ENCODE data around the gene MOB3A. TPM values are rescaled to one million over a fixed set of nuclear protein-coding genes. Genes with fewer than 3 reads are reported as not detected.

The MOB3A gene
- total and polyA plus RNA-seq, 8 donors = 9.9 to 181 (median 25.9) TPM

DNA sequence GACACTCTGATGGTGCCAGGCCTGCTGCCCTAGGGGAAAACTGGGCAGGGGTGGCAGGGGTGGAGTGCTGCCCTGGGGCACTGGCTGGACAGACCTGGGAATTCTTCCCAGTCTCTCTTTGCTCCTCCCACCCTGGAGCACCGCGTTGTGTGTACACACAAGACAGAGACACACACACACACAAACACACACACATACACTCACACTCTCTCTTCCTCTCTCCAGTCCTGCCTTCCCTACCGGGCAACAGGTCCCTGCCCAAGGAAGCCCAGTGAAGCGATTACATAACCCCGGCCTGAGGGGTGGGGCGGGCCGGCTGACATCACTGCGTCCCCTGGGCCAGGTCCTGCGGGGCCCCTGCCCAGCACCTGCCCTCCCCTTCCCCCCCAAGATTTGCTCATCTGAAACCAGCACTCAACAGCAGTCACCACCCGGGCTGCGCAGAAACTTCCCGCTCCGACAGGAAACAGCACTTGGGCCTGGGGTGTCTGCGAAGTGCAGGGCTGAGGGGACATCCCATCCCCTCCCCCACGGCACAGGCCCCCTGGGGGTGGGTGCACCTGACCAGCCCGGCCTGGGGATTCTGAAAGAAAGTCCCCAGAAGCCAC, 46.3 kb downstream of the MOB3A start:
- no peaks in the 10 kb centered on the region for H3K27me3 ChIP-seq
- DNase-seq = peak; percentile 91 to 93
- 0 to 1% (median 0%) methylated on average over 5 to 16 of the region's 16 CpGs for WGBS, 5 donors
- peak overlapping the region; percentile 94 to 100 (median 100) for H3K27ac ChIP-seq
- peaks cover 18 to 40% (median 34%) of the 10 kb centered on the region in 4 donors for H3K36me3 ChIP-seq
- TF ChIP-seq POLR2A (IDR thresholded peaks at IDR 0.05) (peak in 1 of 4 donors; percentile 18), POLR2AphosphoS5 (IDR thresholded peaks at IDR 0.05) (peak; percentile 51 to 87 (median 86)), EP300 (IDR thresholded peaks at IDR 0.05) (no peak), CTCF (IDR thresholded peaks at IDR 0.05) (no peak)
- H3K4me3 ChIP-seq = peak overlapping the region; percentile 75 to 99 (median 98)
- H3K9me3 ChIP-seq = no peaks in the 10 kb centered on the region
- H3K4me1 ChIP-seq = peaks cover 64 to 84% (median 81%) of the 10 kb centered on the region in 4 donors
- intact Hi-C loops (cut with DNase I; ENCODE audit: low total_unique reads) = no loop called here

- Histone ChIP-seq H3K27ac (peak overlapping the region; percentile 94 to 100 (median 100)), H3K4me1 (peaks cover 71 to 84% (median 81%) of the 10 kb centered on the region in 4 donors), H3K27me3 (no peaks in the 10 kb centered on the region), H3K4me3 (peak overlapping the region; percentile 75 to 99 (median 98)), H3K9me3 (no peaks in the 10 kb centered on the region), H3K36me3 (peaks cover 23 to 47% (median 41%) of the 10 kb centered on the region in 4 donors)
- intact Hi-C loops (cut with DNase I; ENCODE audit: low total_unique reads) = no loop called here
- 18 to 46% (median 32%) methylated on average over 19 to 27 of the region's 27 CpGs for WGBS, 5 donors
- no peak for TF ChIP-seq CTCF (IDR thresholded peaks at IDR 0.05)
- no peak for TF ChIP-seq EP300 (IDR thresholded peaks at IDR 0.05)
- peak in 1 of 2 donors; percentile 59 for DNase-seq
These were observed 47.0 kb downstream of the MOB3A start for GRCh38 chr19:2048959-2049740.

DNA sequence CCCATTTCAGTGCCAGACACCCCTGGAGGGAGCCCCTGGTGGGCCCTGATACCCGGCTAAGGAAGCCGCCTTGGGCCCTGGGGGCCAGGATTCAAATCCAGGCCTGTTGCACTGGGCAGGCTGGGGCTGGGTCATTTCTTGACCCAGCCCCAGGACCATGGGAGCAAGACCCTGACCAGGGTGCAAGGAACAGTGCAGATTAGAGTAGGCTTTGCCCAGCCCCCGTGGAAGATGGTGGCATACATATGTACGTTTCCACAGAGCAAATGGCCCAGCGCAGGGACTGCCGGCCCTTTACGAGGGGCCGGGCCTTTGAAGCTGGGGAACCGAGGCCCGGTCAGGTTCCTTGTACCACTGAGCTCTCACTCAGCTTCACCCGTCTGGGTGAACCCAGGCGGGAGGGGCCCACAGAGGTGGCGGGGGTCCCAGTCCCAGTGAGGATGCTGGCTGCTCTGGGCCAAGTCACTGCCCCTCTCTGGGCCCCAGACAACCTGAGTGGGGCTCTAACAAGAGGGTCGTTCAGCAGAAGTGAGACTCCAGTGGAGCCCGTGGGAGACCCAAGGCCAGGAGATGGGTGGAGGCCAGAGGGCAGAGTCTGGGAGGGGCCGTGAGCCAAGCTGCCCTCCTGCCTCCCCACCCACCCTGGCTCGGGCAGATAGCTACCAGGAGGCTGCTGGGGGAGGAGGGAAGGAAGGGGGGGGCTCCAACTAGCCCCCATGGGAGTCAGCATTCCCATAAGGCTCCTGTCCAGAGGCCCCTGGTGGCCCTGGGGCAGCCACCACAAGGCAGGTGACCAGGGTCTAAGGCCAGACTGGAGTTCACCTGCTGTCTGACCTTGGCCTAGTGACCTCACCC, 47.8 kb downstream of the MOB3A start:
- H3K36me3 ChIP-seq = peaks cover 23 to 51% (median 48%) of the 10 kb centered on the region in 4 donors
- H3K4me1 ChIP-seq = peaks cover 77 to 85% (median 81%) of the 10 kb centered on the region in 4 donors
- peak overlapping the region; percentile 75 to 99 (median 98) for H3K4me3 ChIP-seq
- 55 to 62% (median 58%) methylated on average over 10 to 17 of the region's 17 CpGs for WGBS, 5 donors
- H3K27ac ChIP-seq = peak overlapping the region; percentile 94 to 100 (median 100)
- intact Hi-C loops (cut with DNase I; ENCODE audit: low total_unique reads) = no loop called here
- no peaks in the 10 kb centered on the region for H3K9me3 ChIP-seq
- TF ChIP-seq POLR2A (IDR thresholded peaks at IDR 0.05) (no peak), CTCF (IDR thresholded peaks at IDR 0.05) (no peak), POLR2AphosphoS5 (IDR thresholded peaks at IDR 0.05) (no peak), EP300 (IDR thresholded peaks at IDR 0.05) (no peak)
- peak in 1 of 2 donors; percentile 30 for DNase-seq
- H3K27me3 ChIP-seq = no peaks in the 10 kb centered on the region

All from stomach (tissue), 9 donors.